Spleen (tissue), 11 donors: ENCODE measurements around the gene TTC3. TPM values are rescaled to one million over a fixed set of nuclear protein-coding genes. Genes with fewer than 3 reads are reported as not detected.
"Not testable (repeated sequence)": the region's sequence is repeated elsewhere in the genome, so short reads cannot be mapped to it uniquely, and the experiment has no call there.

Experiments
- DNase-seq: peaks from one replicate; pipeline ENCODE4 v3.0.0-alpha.2; 2020
- H3K27ac ChIP-seq, 8 donors: fragments of 200-600 bp; sonication (generic) in 7 of 8; 1 replicate in 4 of 8; 2 replicates in 4 of 8; pipeline versions ENCODE4 v1.5.0 to v1.8.0; 2016 to 2021; ENCODE audit warnings: inconsistent platforms in 4 of 8, mild to moderate bottlenecking in 4 of 8, moderate library complexity in 1 of 8
- H3K27me3 ChIP-seq, 7 donors: fragments of 200-600 bp; sonication (generic) in 6 of 7; replicated peaks in 1 of 7; 1 replicate in 4 of 7; 2 replicates in 3 of 7; pipeline versions ENCODE4 v1.5.0 to v1.8.0; 2016 to 2021; ENCODE audit warnings: inconsistent platforms in 3 of 7, mild to moderate bottlenecking in 1 of 7
- H3K36me3 ChIP-seq, 6 donors: fragments of 200-600 bp; sonication (generic) in 5 of 6; 1 replicate in 4 of 6; 2 replicates in 2 of 6; pipeline versions ENCODE4 v1.5.0 to v1.8.0; 2016 to 2021; ENCODE audit warnings: inconsistent platforms in 2 of 6
- H3K4me1 ChIP-seq, 6 donors: fragments of 200-600 bp; sonication (generic) in 5 of 6; 1 replicate in 3 of 6; 2 replicates in 3 of 6; pipeline versions ENCODE4 v1.5.0 to v1.8.0; 2016 to 2021; ENCODE audit warnings: inconsistent platforms in 3 of 6
- H3K4me3 ChIP-seq, 8 donors: fragments of 200-600 bp; sonication (generic) in 7 of 8; 1 replicate in 4 of 8; 2 replicates in 4 of 8; pipeline versions ENCODE4 v1.5.0 to v1.8.0; 2016 to 2021; ENCODE audit warnings: inconsistent platforms in 4 of 8, mild to moderate bottlenecking in 4 of 8, moderate library complexity in 2 of 8
- H3K9me3 ChIP-seq, 8 donors: fragments of 200-600 bp; sonication (generic) in 7 of 8; 1 replicate in 4 of 8; 2 replicates in 4 of 8; pipeline versions ENCODE4 v1.5.0 to v1.8.0; 2016 to 2021; ENCODE audit warnings: inconsistent platforms in 4 of 8
- POLR2A ChIP-seq, 3 donors: fragments of 450-650 bp; IDR thresholded peaks; one replicate each; pipeline ENCODE4 v1.5.1; 2017; ENCODE audit warnings: antibody characterized with exemption in 3 of 3, mild to moderate bottlenecking in 1 of 3
- POLR2AphosphoS5 ChIP-seq, 3 donors: sonication (generic); formaldehyde crosslinking; IDR thresholded peaks; one replicate each; pipeline ENCODE4 v1.5.1; 2017; ENCODE audit warnings: antibody characterized with exemption in 3 of 3
- WGBS, 5 donors: extraction: QIAGEN DNeasy Blood & Tissue Kit in 3 of 5; methylation state at CpG; one replicate each; pipeline versions ENCODE4 v1.1.5 to v1.1.7; 2013 to 2018; 5-methylcytosine and 5-hydroxymethylcytosine counted together
- intact Hi-C: fragments of 100-400 bp; cut with DNase I; formaldehyde crosslinking; loops from one replicate; pipeline ENCODE4 v1.15.0; 2023; ENCODE audit warnings: low total_unique reads
- polyA plus RNA-seq, 3 donors: library from polyadenylated mRNA; stranded (reverse); fragments of 200-250 nt; gene quantifications; one replicate each; pipeline ENCODE4 v1.2.1, GENCODE V29; 2013
- total RNA-seq, 7 donors: library from RNA; depleted of rRNA in 3 of 7; stranded (reverse); fragments of >200 nt in 3 of 7; fragmentation: NEBNext Ultra II Directional in 4 of 7; extraction: Animal tissue kit (Norgen Biotek cat#: 25700) in 4 of 7; gene quantifications; one replicate each; pipeline versions ENCODE4 v1.1.0 to v1.2.1, GENCODE V29; 2016 to 2021
- TF ChIP-seq, protein P1 (sequence below), 11 experiments: fragments of 200-600 bp in 7 of 11; fragments of 450-650 bp in 4 of 11; sonication (generic) in 4 of 11; IDR thresholded peaks in 8 of 11; conservative IDR thresholded peaks in 3 of 11; 1 replicate in 7 of 11; 2 replicates in 4 of 11; pipeline versions ENCODE4 v1.4.0 to v1.8.0; 2016 to 2021; ENCODE audit warnings: antibody characterized with exemption in 11 of 11, inconsistent platforms in 4 of 11, mild to moderate bottlenecking in 1 of 11
- donor health status: healthy with polysubstance abuse.
- donor health status: DM: no; HTN: no; CAD: no; lungs with moderate emphysema.
- donor health status: DM: no; HTN: no; CAD: no.
- donor health status: Bipolar disorder and iron deficiency.
- donor health status: healthy.
- donor health status: DM: no; HTN: no; CAD: no.
- donor health status: DM: yes; HTN: yes; CAD: no.

The TTC3 gene
- total and polyA plus RNA-seq, 10 donors, result 16.0 to 143 (median 80.7) TPM

- no peak for DNase-seq
- Histone ChIP-seq H3K36me3 (no peaks in the 10 kb centered on the region), H3K4me1 (no peaks in the 10 kb centered on the region), H3K4me3 (no peak overlapping the region), H3K27me3 (no peaks in the 10 kb centered on the region), H3K9me3 (no peaks in the 10 kb centered on the region), H3K27ac (no peak overlapping the region)
- intact Hi-C loops, result no loop called here
- TF ChIP-seq POLR2AphosphoS5 (IDR thresholded peaks at IDR 0.05) (no peak), POLR2A (IDR thresholded peaks at IDR 0.05) (no peak)
- TF ChIP-seq, protein P1, sequence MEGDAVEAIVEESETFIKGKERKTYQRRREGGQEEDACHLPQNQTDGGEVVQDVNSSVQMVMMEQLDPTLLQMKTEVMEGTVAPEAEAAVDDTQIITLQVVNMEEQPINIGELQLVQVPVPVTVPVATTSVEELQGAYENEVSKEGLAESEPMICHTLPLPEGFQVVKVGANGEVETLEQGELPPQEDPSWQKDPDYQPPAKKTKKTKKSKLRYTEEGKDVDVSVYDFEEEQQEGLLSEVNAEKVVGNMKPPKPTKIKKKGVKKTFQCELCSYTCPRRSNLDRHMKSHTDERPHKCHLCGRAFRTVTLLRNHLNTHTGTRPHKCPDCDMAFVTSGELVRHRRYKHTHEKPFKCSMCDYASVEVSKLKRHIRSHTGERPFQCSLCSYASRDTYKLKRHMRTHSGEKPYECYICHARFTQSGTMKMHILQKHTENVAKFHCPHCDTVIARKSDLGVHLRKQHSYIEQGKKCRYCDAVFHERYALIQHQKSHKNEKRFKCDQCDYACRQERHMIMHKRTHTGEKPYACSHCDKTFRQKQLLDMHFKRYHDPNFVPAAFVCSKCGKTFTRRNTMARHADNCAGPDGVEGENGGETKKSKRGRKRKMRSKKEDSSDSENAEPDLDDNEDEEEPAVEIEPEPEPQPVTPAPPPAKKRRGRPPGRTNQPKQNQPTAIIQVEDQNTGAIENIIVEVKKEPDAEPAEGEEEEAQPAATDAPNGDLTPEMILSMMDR (IDR thresholded peaks at IDR 0.05 in 8 of 11, conservative IDR thresholded peaks at IDR 0.05 in 3 of 11), result no peak
- 82 to 90% (median 87%) methylated on average over 5 of the region's 5 CpGs for WGBS, 5 donors
These were observed 40.8 kb upstream of the TTC3 start for GRCh38 chr21:37032293-37032692.

GRCh38 chr21:37032877-37033471 lies 40.1 kb upstream of the TTC3 start:
- H3K9me3 ChIP-seq, result no peaks in the 10 kb centered on the region
- no peaks in the 10 kb centered on the region for H3K4me1 ChIP-seq
- intact Hi-C loops, result no loop called here
- H3K4me3 ChIP-seq, result no peak overlapping the region
- H3K27me3 ChIP-seq, result no peaks in the 10 kb centered on the region
- no peaks in the 10 kb centered on the region for H3K36me3 ChIP-seq
- TF ChIP-seq POLR2A (IDR thresholded peaks at IDR 0.05), result no peak
- H3K27ac ChIP-seq, result no peak overlapping the region
- no peak for DNase-seq
- WGBS, 5 donors, result 78 to 85% (median 85%) methylated on average over 4 of the region's 4 CpGs

DNA sequence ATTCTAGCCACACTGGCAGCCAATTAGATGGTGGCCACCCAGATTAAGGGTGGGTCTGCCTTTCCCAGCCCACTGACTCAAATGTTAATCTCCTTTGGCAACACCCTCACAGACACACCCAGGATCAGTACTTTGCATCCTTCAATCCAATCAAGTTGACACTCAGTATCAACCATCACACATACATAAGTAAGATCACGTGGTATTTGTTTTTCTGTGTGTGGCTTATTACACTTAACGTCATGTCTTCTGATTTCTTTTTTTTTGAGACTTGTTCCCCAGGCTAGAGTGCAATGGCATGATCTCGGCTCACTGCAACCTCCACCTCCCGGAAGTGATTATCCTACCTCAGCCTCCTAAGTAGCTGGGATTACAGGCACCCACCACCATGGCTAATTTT lies 38.7 kb upstream of the TTC3 start:
- H3K27ac ChIP-seq, H3K4me1 ChIP-seq, H3K4me3 ChIP-seq, H3K27me3 ChIP-seq, intact Hi-C loops, H3K36me3 ChIP-seq, DNase-seq, H3K9me3 ChIP-seq: not testable (repeated sequence)
- WGBS, 5 donors, result 80 to 90% (median 87%) methylated on average over 4 of the region's 4 CpGs

DNA sequence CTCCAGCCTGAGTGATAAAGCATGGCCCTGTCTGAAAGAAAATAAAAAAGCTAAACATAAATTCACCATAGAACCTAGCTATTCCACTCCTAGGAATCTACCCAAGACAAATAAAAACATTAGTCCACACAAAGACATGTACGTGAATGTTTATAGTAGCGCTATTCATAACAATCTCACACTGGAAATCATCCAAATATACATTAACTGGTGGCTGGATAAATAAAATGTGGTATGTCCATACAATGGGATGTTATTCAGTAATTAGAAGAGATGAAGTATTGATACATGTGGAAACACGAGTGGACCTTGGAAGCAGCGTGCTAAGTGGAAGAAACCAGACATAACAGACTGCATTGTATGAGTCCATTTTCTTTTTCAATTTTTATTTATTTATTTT lies 36.9 kb upstream of the TTC3 start:
- Histone ChIP-seq H3K4me3 (no peak overlapping the region), H3K4me1 (no peaks in the 10 kb centered on the region), H3K9me3 (no peaks in the 10 kb centered on the region), H3K27ac (no peak overlapping the region), H3K27me3 (no peaks in the 10 kb centered on the region), H3K36me3 (no peaks in the 10 kb centered on the region)
- intact Hi-C loops, result no loop called here
- 94 to 98% (median 96%) methylated on average over 4 of the region's 4 CpGs for WGBS, 5 donors
- TF ChIP-seq, protein P1 (IDR thresholded peaks at IDR 0.05 in 8 of 11, conservative IDR thresholded peaks at IDR 0.05 in 3 of 11), result no peak
- TF ChIP-seq POLR2A (IDR thresholded peaks at IDR 0.05), result no peak
- TF ChIP-seq POLR2AphosphoS5 (IDR thresholded peaks at IDR 0.05), result no peak
- no peak for DNase-seq

DNA sequence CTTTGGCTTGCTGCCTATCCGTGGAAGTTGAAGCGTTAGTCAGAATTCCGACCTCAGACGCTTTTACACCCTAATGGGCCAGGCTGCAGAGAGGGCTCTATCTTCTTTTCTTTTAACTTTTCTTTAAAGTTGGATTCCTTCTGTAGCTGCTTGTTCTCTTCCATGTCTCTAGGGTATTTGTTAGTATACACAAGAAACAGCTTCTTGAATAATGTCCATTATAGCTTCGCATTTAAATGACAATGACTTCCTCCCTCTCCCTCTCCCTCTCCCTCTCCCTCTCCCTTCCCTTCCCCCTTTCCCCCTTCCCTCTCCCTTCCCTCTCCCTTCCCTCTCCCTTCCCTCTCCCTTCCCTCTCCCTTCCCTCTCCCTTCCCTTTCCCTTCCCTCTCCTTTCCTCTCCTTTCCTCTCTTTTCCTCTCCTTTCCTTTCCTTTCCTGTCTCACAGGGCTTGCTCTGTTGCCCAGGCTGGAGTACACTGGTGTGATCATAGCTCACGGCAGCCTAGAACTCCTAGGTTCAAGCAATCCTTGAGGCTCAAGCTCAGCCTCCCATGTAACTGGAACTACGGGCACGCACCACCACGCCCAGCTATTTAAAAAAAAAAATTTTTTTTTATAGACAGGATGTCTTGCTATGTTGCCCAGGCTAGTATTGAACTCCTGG lies 33.5 kb upstream of the TTC3 start:
- WGBS, 5 donors, result 79 to 86% (median 84%) methylated on average over 9 of the region's 9 CpGs
- no peak for DNase-seq
- TF ChIP-seq, protein P1 (IDR thresholded peaks at IDR 0.05 in 8 of 11, conservative IDR thresholded peaks at IDR 0.05 in 3 of 11), result no peak
- TF ChIP-seq POLR2A (IDR thresholded peaks at IDR 0.05) (no peak), POLR2AphosphoS5 (IDR thresholded peaks at IDR 0.05) (no peak)
- H3K9me3 ChIP-seq, result no peaks in the 10 kb centered on the region
- H3K4me1 ChIP-seq, result no peaks in the 10 kb centered on the region
- no peak overlapping the region for H3K27ac ChIP-seq
- no peaks in the 10 kb centered on the region for H3K27me3 ChIP-seq
- intact Hi-C loops, result no loop called here
- H3K36me3 ChIP-seq, result no peaks in the 10 kb centered on the region
- H3K4me3 ChIP-seq, result no peak overlapping the region
